ENCODE data around the gene AARS2.

DNA sequence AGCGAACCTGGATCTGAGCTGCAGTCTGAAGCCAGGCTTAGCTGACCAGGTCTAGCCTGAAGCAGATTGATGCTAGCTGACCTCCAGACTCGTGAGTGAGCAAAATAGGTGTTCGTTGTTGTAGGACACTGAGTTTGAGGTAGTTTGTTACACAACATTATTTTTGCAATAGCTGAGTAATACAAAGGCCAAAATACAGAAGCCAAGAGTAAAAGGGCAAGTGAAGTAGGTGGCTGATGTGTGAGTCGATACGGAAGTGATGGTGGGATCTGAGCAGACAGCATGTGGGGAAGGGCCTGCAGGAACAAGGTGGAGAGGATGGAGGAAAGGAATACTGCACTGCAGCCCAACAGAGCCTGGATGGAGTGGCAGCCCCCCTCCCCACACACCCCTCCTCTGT is 20.8 kb upstream of the AARS2 start:
- TF ChIP-seq, protein P1, sequence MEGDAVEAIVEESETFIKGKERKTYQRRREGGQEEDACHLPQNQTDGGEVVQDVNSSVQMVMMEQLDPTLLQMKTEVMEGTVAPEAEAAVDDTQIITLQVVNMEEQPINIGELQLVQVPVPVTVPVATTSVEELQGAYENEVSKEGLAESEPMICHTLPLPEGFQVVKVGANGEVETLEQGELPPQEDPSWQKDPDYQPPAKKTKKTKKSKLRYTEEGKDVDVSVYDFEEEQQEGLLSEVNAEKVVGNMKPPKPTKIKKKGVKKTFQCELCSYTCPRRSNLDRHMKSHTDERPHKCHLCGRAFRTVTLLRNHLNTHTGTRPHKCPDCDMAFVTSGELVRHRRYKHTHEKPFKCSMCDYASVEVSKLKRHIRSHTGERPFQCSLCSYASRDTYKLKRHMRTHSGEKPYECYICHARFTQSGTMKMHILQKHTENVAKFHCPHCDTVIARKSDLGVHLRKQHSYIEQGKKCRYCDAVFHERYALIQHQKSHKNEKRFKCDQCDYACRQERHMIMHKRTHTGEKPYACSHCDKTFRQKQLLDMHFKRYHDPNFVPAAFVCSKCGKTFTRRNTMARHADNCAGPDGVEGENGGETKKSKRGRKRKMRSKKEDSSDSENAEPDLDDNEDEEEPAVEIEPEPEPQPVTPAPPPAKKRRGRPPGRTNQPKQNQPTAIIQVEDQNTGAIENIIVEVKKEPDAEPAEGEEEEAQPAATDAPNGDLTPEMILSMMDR (IDR thresholded peaks at IDR 0.05): no peak
- TF ChIP-seq POLR2AphosphoS5 (IDR thresholded peaks at IDR 0.05) (no peak), POLR2A (IDR thresholded peaks at IDR 0.05) (no peak)
